Measurements from ENCODE around the gene CDC25C.

Gene CDC25C

DNA sequence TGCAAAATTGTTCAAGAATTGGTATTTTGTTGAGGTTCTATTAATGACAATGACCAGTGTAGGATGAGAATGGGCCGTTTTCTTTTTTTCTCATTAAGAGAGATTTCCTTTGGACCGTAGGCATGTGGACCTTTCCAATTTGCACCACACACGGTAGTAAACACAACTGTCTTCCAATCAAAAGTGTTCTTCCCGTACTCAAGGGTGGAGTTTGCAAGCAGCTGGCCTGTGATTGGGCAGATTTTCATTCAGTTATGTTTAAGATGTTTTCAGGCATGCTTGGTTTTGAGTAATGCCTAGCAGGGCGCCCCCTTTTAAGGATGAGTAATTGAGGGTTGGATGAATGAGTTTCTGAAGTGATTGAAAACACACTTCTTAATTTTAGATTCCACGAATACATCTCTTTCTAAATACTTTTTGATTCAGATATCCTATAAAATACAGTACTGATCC, 23.3 kb upstream of the CDC25C start:
- DNase-seq: peak; percentile 26
- no peaks in the 10 kb centered on the region for H3K27me3 Mint-ChIP-seq (ENCODE audit: low read depth, poor library complexity)
- peaks cover 29% of the 10 kb centered on the region for H3K4me1 Mint-ChIP-seq
- H3K4me3 Mint-ChIP-seq: peak overlapping the region; percentile 97
- H3K27ac Mint-ChIP-seq: peak overlapping the region; percentile 36
- TF ChIP-seq, protein P1, sequence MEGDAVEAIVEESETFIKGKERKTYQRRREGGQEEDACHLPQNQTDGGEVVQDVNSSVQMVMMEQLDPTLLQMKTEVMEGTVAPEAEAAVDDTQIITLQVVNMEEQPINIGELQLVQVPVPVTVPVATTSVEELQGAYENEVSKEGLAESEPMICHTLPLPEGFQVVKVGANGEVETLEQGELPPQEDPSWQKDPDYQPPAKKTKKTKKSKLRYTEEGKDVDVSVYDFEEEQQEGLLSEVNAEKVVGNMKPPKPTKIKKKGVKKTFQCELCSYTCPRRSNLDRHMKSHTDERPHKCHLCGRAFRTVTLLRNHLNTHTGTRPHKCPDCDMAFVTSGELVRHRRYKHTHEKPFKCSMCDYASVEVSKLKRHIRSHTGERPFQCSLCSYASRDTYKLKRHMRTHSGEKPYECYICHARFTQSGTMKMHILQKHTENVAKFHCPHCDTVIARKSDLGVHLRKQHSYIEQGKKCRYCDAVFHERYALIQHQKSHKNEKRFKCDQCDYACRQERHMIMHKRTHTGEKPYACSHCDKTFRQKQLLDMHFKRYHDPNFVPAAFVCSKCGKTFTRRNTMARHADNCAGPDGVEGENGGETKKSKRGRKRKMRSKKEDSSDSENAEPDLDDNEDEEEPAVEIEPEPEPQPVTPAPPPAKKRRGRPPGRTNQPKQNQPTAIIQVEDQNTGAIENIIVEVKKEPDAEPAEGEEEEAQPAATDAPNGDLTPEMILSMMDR (IDR thresholded peaks at IDR 0.05): no peak
- H3K9me3 Mint-ChIP-seq: peaks cover 16% of the 10 kb centered on the region
- H3K36me3 Mint-ChIP-seq (ENCODE audit: low read depth): peaks cover 36% of the 10 kb centered on the region

DNA sequence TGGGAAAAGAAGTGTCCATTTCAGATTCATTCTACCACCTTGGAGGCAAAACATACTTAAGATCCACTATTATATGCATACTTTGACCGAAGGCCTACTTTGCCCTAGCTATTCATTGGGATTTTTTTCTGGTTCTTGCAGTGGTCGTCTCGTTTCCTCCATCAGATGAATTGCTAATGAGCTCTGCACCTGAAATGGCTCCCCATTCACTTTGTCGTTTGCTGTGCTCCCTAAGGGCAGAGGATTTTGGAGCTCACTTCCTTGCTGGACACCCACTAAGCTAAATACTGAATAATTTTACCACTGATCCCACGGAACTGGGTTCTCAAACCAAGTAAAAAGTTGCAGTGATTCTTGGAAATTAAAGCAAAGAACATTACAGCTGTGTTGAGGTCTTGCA, 22.8 kb upstream of the CDC25C start:
- Mint-ChIP-seq H3K27me3 (ENCODE audit: low read depth, poor library complexity) (no peaks in the 10 kb centered on the region), H3K4me1 (peaks cover 29% of the 10 kb centered on the region), H3K4me3 (peak overlapping the region; percentile 97), H3K9me3 (peaks cover 12% of the 10 kb centered on the region), H3K27ac (peak overlapping the region; percentile 97), H3K36me3 (ENCODE audit: low read depth) (peaks cover 36% of the 10 kb centered on the region)
- TF ChIP-seq, protein P1 (IDR thresholded peaks at IDR 0.05): no peak
- DNase-seq: no peak

DNA sequence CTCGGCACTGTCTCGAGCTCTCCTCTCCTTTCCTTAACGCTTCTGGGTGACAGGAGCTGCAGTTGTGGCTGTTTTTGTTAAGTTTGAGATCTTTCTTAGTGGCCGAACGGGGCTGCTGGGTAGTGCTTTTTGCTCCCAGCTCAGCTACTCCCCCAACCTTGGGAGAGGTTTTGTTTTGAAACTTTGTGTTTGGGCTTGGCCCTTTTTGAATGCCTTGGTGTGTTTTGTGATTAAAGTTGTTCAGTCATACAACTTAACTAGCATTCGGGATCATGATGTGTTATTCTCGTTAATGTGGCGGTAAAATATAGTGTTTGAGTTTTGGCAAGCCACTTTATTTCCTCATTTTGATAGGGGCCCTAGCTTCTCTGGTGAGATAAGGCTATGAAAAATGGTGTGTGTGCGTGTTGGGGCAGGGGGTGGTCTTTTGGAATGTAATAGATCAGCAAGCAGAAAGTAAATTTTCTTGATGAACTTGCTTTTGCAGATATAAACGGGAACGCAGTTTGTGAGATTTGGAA, 22.0 kb upstream of the CDC25C start:
- Mint-ChIP-seq H3K27me3 (ENCODE audit: low read depth, poor library complexity) (no peaks in the 10 kb centered on the region), H3K9me3 (peaks cover 12% of the 10 kb centered on the region), H3K4me3 (peak overlapping the region; percentile 97), H3K4me1 (peaks cover 29% of the 10 kb centered on the region), H3K27ac (peak overlapping the region; percentile 97), H3K36me3 (ENCODE audit: low read depth) (peaks cover 43% of the 10 kb centered on the region)
- TF ChIP-seq, protein P1 (IDR thresholded peaks at IDR 0.05): no peak
- no peak for DNase-seq

DNA sequence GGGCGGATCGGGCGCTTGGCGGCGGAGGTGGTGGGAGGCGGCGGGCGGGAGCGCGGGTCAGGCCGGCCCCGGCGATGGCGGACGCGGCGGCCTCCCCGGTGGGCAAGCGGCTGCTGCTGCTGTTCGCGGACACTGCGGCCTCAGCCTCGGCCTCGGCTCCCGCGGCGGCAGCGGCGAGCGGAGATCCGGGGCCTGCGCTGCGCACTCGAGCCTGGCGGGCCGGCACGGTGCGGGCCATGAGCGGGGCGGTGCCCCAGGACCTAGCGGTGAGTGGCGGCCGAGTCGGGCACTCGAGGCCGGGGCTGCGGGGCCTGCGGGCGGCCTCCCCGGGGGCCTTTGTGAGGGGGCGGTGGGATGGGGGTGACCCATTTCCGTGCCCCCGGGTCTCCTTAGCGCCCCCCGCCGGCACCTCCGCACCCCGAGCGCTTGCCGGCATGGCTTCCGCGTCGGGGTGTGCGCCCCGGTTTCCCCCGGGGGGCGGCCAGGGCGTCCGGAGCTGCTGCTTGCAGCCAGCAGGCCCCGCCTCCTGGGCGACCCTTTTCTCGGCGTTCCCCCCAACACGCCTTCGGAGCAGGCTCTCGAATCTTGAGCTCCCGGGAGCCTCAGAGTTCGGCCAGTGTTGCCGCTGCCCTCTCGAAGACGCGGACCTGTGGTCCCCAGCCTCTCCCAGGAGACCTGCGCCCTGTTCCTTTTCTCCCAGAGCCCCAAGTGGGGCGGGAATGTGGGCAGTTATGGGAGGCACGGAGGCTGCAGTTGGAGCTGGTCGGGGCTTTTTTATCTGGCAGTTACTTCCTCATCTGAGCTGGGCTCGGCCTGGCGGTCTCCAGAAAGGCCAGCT, 21.3 kb upstream of the CDC25C start:
- peak; percentile 67 for DNase-seq
- Mint-ChIP-seq H3K4me3 (peak overlapping the region; percentile 97), H3K27ac (peak overlapping the region; percentile 97), H3K4me1 (peaks cover 29% of the 10 kb centered on the region), H3K36me3 (ENCODE audit: low read depth) (peaks cover 47% of the 10 kb centered on the region), H3K27me3 (ENCODE audit: low read depth, poor library complexity) (no peaks in the 10 kb centered on the region), H3K9me3 (peaks cover 12% of the 10 kb centered on the region)
- TF ChIP-seq, protein P1 (IDR thresholded peaks at IDR 0.05): no peak

DNA sequence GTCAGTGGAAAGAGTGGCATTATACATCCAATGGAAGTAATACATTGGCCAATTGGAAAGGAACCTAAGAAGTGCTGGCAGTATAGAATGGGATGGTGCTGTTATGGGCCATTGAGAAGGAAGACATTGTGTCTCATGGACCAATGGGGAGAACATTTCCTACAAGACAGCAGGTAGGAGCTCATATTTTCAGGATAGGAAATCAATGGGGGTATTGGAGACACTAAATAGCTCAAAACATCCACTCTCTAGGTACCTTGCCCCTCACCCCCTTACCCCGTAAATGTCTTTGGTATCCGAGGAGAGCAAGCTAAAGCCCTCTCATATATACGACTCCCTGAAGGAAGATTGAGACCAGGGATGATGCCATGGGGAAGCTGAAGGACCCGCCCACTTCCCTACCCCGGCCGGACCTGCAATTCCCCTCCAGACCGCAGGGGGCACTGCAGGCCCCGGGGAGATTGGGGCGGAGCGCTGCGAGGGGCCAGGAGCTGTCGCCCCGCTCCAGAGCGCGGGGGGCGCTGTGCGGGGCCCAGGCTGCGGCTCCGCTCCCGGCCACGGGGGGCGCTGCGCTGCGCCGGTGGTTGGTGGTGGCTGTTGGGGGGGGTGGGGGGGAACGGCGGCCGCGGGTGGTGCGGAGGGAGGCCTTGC, 20.6 kb upstream of the CDC25C start, which contains the start of gene KDM3B:
TSS of gene KDM3B (plus strand) at position 615 of the 651 bp plus-strand sequence. CDS start 111 bp downstream, outside the sequence.
- peak within 1 kb of the TSS; percentile 97 for H3K27ac Mint-ChIP-seq
- peaks cover 54% of the 10 kb centered on the region for H3K36me3 Mint-ChIP-seq (ENCODE audit: low read depth)
- peak within 1 kb of the TSS; percentile 97 for H3K4me3 Mint-ChIP-seq
- peaks cover 12% of the 10 kb centered on the region for H3K9me3 Mint-ChIP-seq
- peak; percentile 92 for DNase-seq
- no peaks in the 10 kb centered on the region for H3K27me3 Mint-ChIP-seq (ENCODE audit: low read depth, poor library complexity)
- TF ChIP-seq, protein P1 (IDR thresholded peaks at IDR 0.05): peak; percentile 99
- H3K4me1 Mint-ChIP-seq: peaks cover 29% of the 10 kb centered on the region
